Skeletal muscle satellite cell (primary cell): ENCODE data around the gene PDK3.

ENCODE experiments used
- H3K27me3 ChIP-seq: 2 replicates; pipeline ENCODE4 v1.7.0; 2013; ENCODE audit warnings: low read length; ENCODE audit not compliant: control insufficient read depth, insufficient read depth
- H3K36me3 ChIP-seq: 2 replicates; pipeline ENCODE4 v1.7.0; 2013; ENCODE audit warnings: mild to moderate bottlenecking, control low read depth, low read length; ENCODE audit not compliant: insufficient read depth
- H3K4me1 ChIP-seq: 2 replicates; pipeline ENCODE4 v1.7.0; 2013; ENCODE audit warnings: low read length; ENCODE audit not compliant: control insufficient read depth, insufficient read depth
- H3K4me2 ChIP-seq: 2 replicates; pipeline ENCODE4 v1.7.0; 2013; ENCODE audit warnings: mild to moderate bottlenecking, low read length
- H3K4me3 ChIP-seq: 2 replicates; pipeline ENCODE4 v1.7.0; 2013; ENCODE audit warnings: low read length
- H3K9ac ChIP-seq: 2 replicates; pipeline ENCODE4 v1.7.0; 2013; ENCODE audit warnings: mild to moderate bottlenecking, low read depth, low read length, moderate library complexity
- H3K9me3 ChIP-seq: replicated peaks from 2 replicates; pipeline ENCODE4 v1.7.0; 2013; ENCODE audit warnings: mild to moderate bottlenecking, control low read depth, low read length

The PDK3 gene

DNA sequence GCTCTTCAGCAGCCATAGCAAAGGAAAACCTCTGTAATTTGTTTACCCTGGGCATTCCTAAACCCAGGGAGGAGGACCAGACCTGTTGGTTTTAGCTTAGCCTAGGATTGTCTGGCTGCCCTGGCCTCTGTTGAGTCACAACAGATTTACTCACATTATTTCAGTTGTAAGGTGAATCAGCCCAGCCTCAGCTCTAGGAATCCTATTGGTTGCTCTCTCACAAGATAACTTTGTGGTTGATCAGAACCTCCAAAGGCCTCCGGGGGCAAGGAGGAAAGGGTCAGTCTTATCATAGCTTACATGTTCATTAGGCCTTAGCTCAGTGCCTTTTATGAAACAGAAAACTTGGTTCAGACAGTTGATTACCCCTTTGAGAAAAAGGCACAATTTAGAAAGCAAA is 41.0 kb downstream of the PDK3 start:
- Histone ChIP-seq H3K9me3 (no peaks in the 10 kb centered on the region), H3K4me2 (no peak overlapping the region), H3K9ac (no peak overlapping the region), H3K27me3 (no peaks in the 10 kb centered on the region), H3K4me3 (no peak overlapping the region), H3K4me1 (no peaks in the 10 kb centered on the region), H3K36me3 (no peaks in the 10 kb centered on the region)

DNA sequence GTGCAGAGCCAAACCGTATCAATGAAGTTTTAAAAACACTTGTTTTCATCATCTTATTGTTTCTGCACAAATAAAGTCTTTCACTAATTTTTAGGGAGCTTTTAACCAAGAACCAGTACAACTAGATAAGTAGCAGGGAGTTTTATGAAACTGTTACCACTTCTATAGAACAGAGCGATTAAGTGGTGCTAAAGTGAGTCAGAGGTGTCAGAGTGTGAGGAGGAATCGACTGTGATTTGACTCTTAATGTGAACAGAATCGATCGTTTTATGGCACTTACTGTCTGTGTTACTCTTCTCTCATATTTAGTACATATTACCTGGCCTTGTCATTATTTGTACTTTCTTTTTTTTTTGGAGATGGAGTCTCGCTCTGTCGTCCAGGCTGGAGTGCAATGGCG is 43.3 kb downstream of the PDK3 start:
- Histone ChIP-seq H3K4me2 (no peak overlapping the region), H3K9ac (no peak overlapping the region), H3K9me3 (no peaks in the 10 kb centered on the region), H3K4me3 (no peak overlapping the region), H3K36me3 (no peaks in the 10 kb centered on the region), H3K27me3 (peaks cover 3% of the 10 kb centered on the region), H3K4me1 (no peaks in the 10 kb centered on the region)

DNA sequence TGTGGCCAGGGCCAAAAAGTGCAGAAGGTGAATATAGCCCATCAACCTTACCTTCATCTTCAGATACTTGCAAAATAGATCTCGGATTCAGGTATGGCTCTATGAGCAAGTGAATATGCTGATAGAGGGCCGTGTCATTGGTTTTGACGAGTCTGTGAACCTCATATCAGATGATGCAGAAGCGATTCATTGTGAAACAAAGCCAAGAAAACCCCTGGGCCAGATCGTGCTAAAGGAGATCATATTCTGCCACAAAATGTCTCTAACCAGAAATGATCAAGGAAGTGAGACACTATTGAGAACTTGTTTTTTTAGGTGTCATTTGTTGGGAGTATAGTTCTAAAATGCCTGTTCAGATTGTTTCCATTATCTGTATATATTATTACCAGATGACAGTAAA is 48.3 kb downstream of the PDK3 start:
- no peaks in the 10 kb centered on the region for H3K36me3 ChIP-seq
- H3K9me3 ChIP-seq = no peaks in the 10 kb centered on the region
- no peak overlapping the region for H3K4me2 ChIP-seq
- peaks cover 7% of the 10 kb centered on the region for H3K27me3 ChIP-seq
- no peaks in the 10 kb centered on the region for H3K4me1 ChIP-seq
- H3K9ac ChIP-seq = no peak overlapping the region
- no peak overlapping the region for H3K4me3 ChIP-seq

GRCh38 chrX:24515447-24515846 is 50.4 kb downstream of the PDK3 start:
- H3K4me1 ChIP-seq = no peaks in the 10 kb centered on the region
- H3K4me3 ChIP-seq = no peak overlapping the region
- no peak overlapping the region for H3K4me2 ChIP-seq
- no peaks in the 10 kb centered on the region for H3K9me3 ChIP-seq
- peaks cover 7% of the 10 kb centered on the region for H3K27me3 ChIP-seq
- H3K36me3 ChIP-seq = no peaks in the 10 kb centered on the region
- no peak overlapping the region for H3K9ac ChIP-seq

- Histone ChIP-seq H3K9ac (no peak overlapping the region), H3K9me3 (no peaks in the 10 kb centered on the region), H3K4me2 (no peak overlapping the region), H3K4me3 (no peak overlapping the region), H3K27me3 (peaks cover under 1% of the 10 kb centered on the region), H3K4me1 (no peaks in the 10 kb centered on the region), H3K36me3 (no peaks in the 10 kb centered on the region)
These were observed 55.4 kb downstream of the PDK3 start for GRCh38 chrX:24520472-24520871.

GRCh38 chrX:24525455-24525854 is 60.4 kb downstream of the PDK3 start:
- Histone ChIP-seq H3K9me3 (no peaks in the 10 kb centered on the region), H3K27me3 (no peaks in the 10 kb centered on the region), H3K4me2 (no peak overlapping the region), H3K9ac (no peak overlapping the region), H3K36me3 (no peaks in the 10 kb centered on the region), H3K4me1 (no peaks in the 10 kb centered on the region), H3K4me3 (no peak overlapping the region)

DNA sequence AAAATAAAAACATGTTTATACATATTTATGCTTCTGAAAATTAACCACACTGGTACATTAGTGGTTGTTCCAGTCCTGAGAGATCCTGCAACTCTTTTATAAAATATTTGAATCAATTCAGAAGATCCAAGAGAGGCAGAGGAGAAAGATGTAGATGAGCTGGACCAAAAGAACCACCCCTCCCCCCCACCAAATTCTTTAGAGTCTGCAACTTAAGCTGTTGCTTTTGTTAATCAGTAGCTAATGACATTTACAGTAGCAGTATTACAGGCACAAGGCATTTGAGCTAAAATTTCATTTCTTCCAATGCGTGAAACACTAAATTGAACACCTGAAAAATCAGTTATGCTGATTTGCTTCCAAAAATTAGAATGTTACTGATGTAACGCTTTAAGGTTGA is 61.5 kb downstream of the PDK3 start:
- Histone ChIP-seq H3K9me3 (no peaks in the 10 kb centered on the region), H3K27me3 (no peaks in the 10 kb centered on the region), H3K36me3 (no peaks in the 10 kb centered on the region), H3K4me2 (no peak overlapping the region), H3K4me3 (no peak overlapping the region), H3K9ac (no peak overlapping the region), H3K4me1 (no peaks in the 10 kb centered on the region)

DNA sequence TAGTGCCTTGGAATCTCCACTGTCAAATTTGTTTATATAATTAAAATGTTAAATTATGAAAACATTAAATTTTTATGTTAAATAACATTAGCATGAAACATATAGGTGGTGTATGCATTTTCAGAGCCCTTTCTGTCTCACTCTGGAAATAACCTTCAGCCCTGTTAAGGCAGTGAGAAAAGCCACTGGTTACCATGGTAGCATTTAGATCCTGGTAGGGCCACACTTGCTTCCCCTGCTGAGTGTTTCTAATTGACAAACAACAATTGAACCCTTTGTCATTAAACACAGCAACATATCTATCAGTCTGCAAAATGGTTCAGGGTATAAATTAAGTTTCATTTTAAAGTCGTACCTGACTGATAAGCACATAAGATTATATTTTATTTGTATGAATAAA is 63.5 kb downstream of the PDK3 start:
- Histone ChIP-seq H3K4me3 (no peak overlapping the region), H3K4me1 (no peaks in the 10 kb centered on the region), H3K9me3 (no peaks in the 10 kb centered on the region), H3K36me3 (no peaks in the 10 kb centered on the region), H3K27me3 (no peaks in the 10 kb centered on the region), H3K9ac (no peak overlapping the region), H3K4me2 (no peak overlapping the region)

GRCh38 chrX:24536551-24536950 is 71.5 kb downstream of the PDK3 start:
- Histone ChIP-seq H3K9ac (no peak overlapping the region), H3K4me2 (no peak overlapping the region), H3K36me3 (no peaks in the 10 kb centered on the region), H3K4me1 (no peaks in the 10 kb centered on the region), H3K27me3 (no peaks in the 10 kb centered on the region), H3K9me3 (no peaks in the 10 kb centered on the region), H3K4me3 (no peak overlapping the region)

DNA sequence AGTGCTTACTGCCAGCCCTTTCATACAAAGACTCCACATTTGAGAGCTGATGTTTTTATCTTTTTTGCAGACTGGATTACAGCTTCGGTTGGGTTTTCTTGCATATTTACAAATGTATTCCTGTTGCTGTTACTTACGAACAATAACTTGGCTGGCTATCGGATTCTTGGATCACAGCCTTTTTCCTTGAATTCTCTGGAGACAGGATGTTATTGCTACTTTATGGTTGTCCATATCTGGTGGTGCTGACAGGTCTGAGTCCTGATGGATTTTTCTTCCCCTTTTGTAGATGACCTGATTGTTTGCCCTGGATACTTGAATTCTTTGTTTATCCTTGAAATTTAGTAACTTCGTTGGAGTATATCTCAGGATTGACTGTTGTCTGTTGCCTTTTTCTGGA is 77.7 kb downstream of the PDK3 start:
- H3K27me3 ChIP-seq = no peaks in the 10 kb centered on the region
- H3K4me1 ChIP-seq = no peaks in the 10 kb centered on the region
- no peak overlapping the region for H3K4me2 ChIP-seq
- no peaks in the 10 kb centered on the region for H3K36me3 ChIP-seq
- H3K9me3 ChIP-seq = no peaks in the 10 kb centered on the region
- no peak overlapping the region for H3K4me3 ChIP-seq
- H3K9ac ChIP-seq = no peak overlapping the region

GRCh38 chrX:24547961-24548360 is 82.9 kb downstream of the PDK3 start:
- Histone ChIP-seq H3K9me3 (no peaks in the 10 kb centered on the region), H3K9ac (no peak overlapping the region), H3K36me3 (no peaks in the 10 kb centered on the region), H3K4me3 (no peak overlapping the region), H3K4me1 (no peaks in the 10 kb centered on the region), H3K4me2 (no peak overlapping the region), H3K27me3 (no peaks in the 10 kb centered on the region)

GRCh38 chrX:24550166-24550565 is 85.1 kb downstream of the PDK3 start:
- H3K36me3 ChIP-seq = no peaks in the 10 kb centered on the region
- H3K9me3 ChIP-seq = no peaks in the 10 kb centered on the region
- no peaks in the 10 kb centered on the region for H3K27me3 ChIP-seq
- no peaks in the 10 kb centered on the region for H3K4me1 ChIP-seq
- H3K4me3 ChIP-seq = no peak overlapping the region
- H3K4me2 ChIP-seq = no peak overlapping the region
- no peak overlapping the region for H3K9ac ChIP-seq
